PC-9 (cell line): Measurements from ENCODE around the gene CHP1.

ENCODE experiments used
- CTCF ChIP-seq: fragments of 200-600 bp; sonication (generic); conservative IDR thresholded peaks from 2 replicates; pipeline ENCODE4 v1.6.1; 2017; ENCODE audit warnings: mixed run types, antibody characterized with exemption, mild to moderate bottlenecking, moderate library complexity
- EZH2 ChIP-seq: fragments of 200-600 bp; sonication (generic); IDR thresholded peaks from 2 replicates; pipeline ENCODE4 v1.8.0; 2017; ENCODE audit warnings: antibody characterized with exemption, low read depth

DNA sequence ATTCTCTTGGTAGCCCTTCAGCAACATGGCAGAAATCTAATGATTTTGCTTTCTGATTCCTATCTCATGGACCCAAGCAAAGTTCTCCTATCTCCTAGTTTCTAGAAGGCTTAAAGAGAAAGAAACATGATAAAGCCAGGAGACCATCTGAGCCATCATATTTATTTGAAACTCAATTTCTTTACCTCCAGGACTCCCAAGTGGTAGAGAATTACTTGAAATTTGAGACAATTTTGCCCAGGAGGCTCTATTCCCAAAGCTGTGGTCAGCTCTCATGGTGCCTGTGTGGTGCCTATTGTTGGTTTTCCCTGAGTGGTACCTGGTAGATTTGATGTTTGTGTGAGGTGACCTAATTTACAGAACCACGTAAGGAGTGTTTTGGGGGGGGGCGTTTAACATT lies 38.8 kb downstream of the CHP1 start:
- no peak for TF ChIP-seq CTCF
- TF ChIP-seq EZH2 = no peak
